IMR-90 (cell line): ENCODE measurements around the gene BSPRY. TPM values are rescaled to one million over a fixed set of nuclear protein-coding genes. Genes with fewer than 3 reads are reported as not detected.

Experiments
- ATAC-seq: fragments of 200-7000 bp; cut with Tn5 transposase; 2 replicates; pipeline ENCODE4 v1.9.1; 2020; ENCODE audit warnings: low read depth, mild to moderate bottlenecking, moderate library complexity
- BruUV-seq: library from RNA; stranded (reverse); fragments of 400-500 nt; replicated peaks from 2 replicates; lab custom pipeline; 2021; lab: Mats Ljungman, UMichigan
- CTCF ChIA-PET: fragments of 300-600 bp; formaldehyde crosslinking; extraction: SDS; loops from one replicate; lab custom pipeline; 2021; ENCODE audit warnings: antibody characterized with exemption; lab: Yijun Ruan, JAX
- POLR2A ChIA-PET: fragments of 300-600 bp; sonication (Branson Sonifier 250); formaldehyde crosslinking; loops from one replicate; lab custom pipeline; 2022; ENCODE audit warnings: antibody characterized with exemption; ENCODE audit not compliant: unreplicated experiment; lab: Charles Lee
- DNase-seq: peaks from one replicate; pipeline ENCODE4 v3.0.0; 2013
- H2AFZ ChIP-seq: replicated peaks from 2 replicates; pipeline ENCODE3; 2013; ENCODE audit warnings: low read length, mild to moderate bottlenecking; ENCODE audit not compliant: poor library complexity
- H2AK5ac ChIP-seq: 2 replicates; pipeline ENCODE4 v1.6.1; 2013; ENCODE audit warnings: low read depth, low read length, inconsistent platforms
- H2AK9ac ChIP-seq: replicated peaks from 2 replicates; pipeline ENCODE3; 2013; ENCODE audit warnings: mild to moderate bottlenecking, low read depth, low read length, moderate library complexity; ENCODE audit not compliant: poor library complexity
- H2BK120ac ChIP-seq: 2 replicates; pipeline ENCODE4 v1.6.1; 2013; ENCODE audit warnings: low read depth, low read length, inconsistent platforms
- H2BK15ac ChIP-seq: 3 replicates; pipeline ENCODE4 v1.6.1; 2013; ENCODE audit warnings: low read depth, low read length, inconsistent platforms
- H2BK20ac ChIP-seq: 2 replicates; pipeline ENCODE4 v1.6.1; 2013; ENCODE audit warnings: low read depth, mild to moderate bottlenecking, inconsistent platforms, low read length, moderate library complexity
- H2BK5ac ChIP-seq: 2 replicates; pipeline ENCODE4 v1.6.1; 2013; ENCODE audit warnings: mild to moderate bottlenecking, low read depth, low read length, inconsistent platforms; ENCODE audit not compliant: poor library complexity, severe bottlenecking
- H3K14ac ChIP-seq: replicated peaks from 2 replicates; pipeline ENCODE4 v1.6.1; 2013; ENCODE audit warnings: low read depth, low read length, inconsistent platforms
- H3K18ac ChIP-seq: 2 replicates; pipeline ENCODE4 v1.6.1; 2013; ENCODE audit warnings: low read depth, low read length, control low read depth
- H3K23ac ChIP-seq: 2 replicates; pipeline ENCODE4 v1.6.1; 2013; ENCODE audit warnings: low read depth, low read length, inconsistent platforms
- H3K27ac ChIP-seq: 2 replicates; pipeline ENCODE4 v1.5.1; 2013; ENCODE audit warnings: mild to moderate bottlenecking, control low read depth, low read length; ENCODE audit not compliant: insufficient read depth
- H3K27me3 ChIP-seq: 2 replicates; pipeline ENCODE4 v1.6.1; 2013; ENCODE audit warnings: low read length; ENCODE audit not compliant: control insufficient read depth, insufficient read depth
- H3K36me3 ChIP-seq: 2 replicates; pipeline ENCODE4 v1.6.1; 2013; ENCODE audit warnings: low read length, mixed read lengths; ENCODE audit not compliant: control insufficient read depth, insufficient read depth
- H3K4ac ChIP-seq: 2 replicates; pipeline ENCODE4 v1.6.1; 2013; ENCODE audit warnings: low read depth, low read length, inconsistent platforms
- H3K4me1 ChIP-seq: 2 replicates; pipeline ENCODE4 v1.6.1; 2013; ENCODE audit warnings: low read length, mixed read lengths; ENCODE audit not compliant: control insufficient read depth, insufficient read depth
- H3K4me2 ChIP-seq: 2 replicates; pipeline ENCODE4 v1.6.1; 2013; ENCODE audit warnings: low read depth, mild to moderate bottlenecking, control low read depth, low read length, moderate library complexity
- H3K4me3 ChIP-seq: 2 replicates; pipeline ENCODE4 v1.5.1; 2013; ENCODE audit warnings: low read depth, mild to moderate bottlenecking, control low read depth, low read length, moderate library complexity; ENCODE audit not compliant: insufficient read depth
- H3K56ac ChIP-seq: 2 replicates; pipeline ENCODE4 v1.6.1; 2013; ENCODE audit warnings: low read length, inconsistent platforms; ENCODE audit not compliant: insufficient read depth; ENCODE audit errors: extremely low read depth
- H3K79me1 ChIP-seq, 2 experiments: 2 replicates each; pipeline ENCODE4 v1.6.1; 2013; ENCODE audit warnings: low read length in 2 of 2, inconsistent platforms in 1 of 2, low read depth in 1 of 2
- H3K9ac ChIP-seq: 2 replicates; pipeline ENCODE4 v1.6.1; 2013; ENCODE audit warnings: low read depth, low read length, control low read depth
- H3K9me1 ChIP-seq: 2 replicates; pipeline ENCODE4 v1.6.1; 2013; ENCODE audit warnings: low read length, inconsistent platforms; ENCODE audit not compliant: insufficient read depth
- H3K9me3 ChIP-seq: 2 replicates; pipeline ENCODE4 v1.6.1; 2013; ENCODE audit warnings: low read length; ENCODE audit not compliant: control insufficient read depth, insufficient read depth
- H4K20me1 ChIP-seq: 2 replicates; pipeline ENCODE4 v1.6.1; 2013; ENCODE audit warnings: low read length, inconsistent platforms; ENCODE audit not compliant: insufficient read depth
- H4K5ac ChIP-seq: 2 replicates; pipeline ENCODE4 v1.6.1; 2013; ENCODE audit warnings: mild to moderate bottlenecking, low read depth, low read length, control low read depth
- H4K8ac ChIP-seq, 2 experiments: 2 replicates each; pipeline ENCODE4 v1.6.1; 2013; ENCODE audit warnings: low read depth in 2 of 2, low read length in 2 of 2, control low read depth in 1 of 2, inconsistent platforms in 1 of 2
- H4K91ac ChIP-seq: 2 replicates; pipeline ENCODE4 v1.6.1; 2013; ENCODE audit warnings: low read depth, low read length, inconsistent platforms; ENCODE audit not compliant: insufficient read depth
- CHD1 ChIP-seq: IDR thresholded peaks from 2 replicates; pipeline ENCODE4 v1.6.1; 2012; ENCODE audit warnings: low read depth, low read length, improper control_type of control experiment
- MAFK ChIP-seq: IDR thresholded peaks from 2 replicates; pipeline ENCODE4 v1.6.1; 2012; ENCODE audit warnings: low read depth, low read length, improper control_type of control experiment
- MAZ ChIP-seq: IDR thresholded peaks from 2 replicates; pipeline ENCODE4 v1.6.1; 2012; ENCODE audit warnings: low read depth, mild to moderate bottlenecking, low read length, improper control_type of control experiment, moderate library complexity, borderline replicate concordance
- RAD21 ChIP-seq: IDR thresholded peaks from 2 replicates; pipeline ENCODE4 v1.6.1; 2012; ENCODE audit warnings: low read length, improper control_type of control experiment
- RCOR1 ChIP-seq: IDR thresholded peaks from 2 replicates; pipeline ENCODE4 v1.6.1; 2012; ENCODE audit warnings: mild to moderate bottlenecking, low read length, improper control_type of control experiment; ENCODE audit not compliant: insufficient replicate concordance
- WGBS, 2 experiments: methylation state at CpG; one replicate each; pipeline versions ENCODE4 v1.1.5 to v1.1.7; 2013; ENCODE audit warnings: missing lambda C conversion rate in 2 of 2; ENCODE audit not compliant: insufficient read length in 1 of 2; ENCODE audit errors: extremely low coverage in 2 of 2; 5-methylcytosine and 5-hydroxymethylcytosine counted together
- dilution Hi-C: fragments of 300-500 bp; cut with HindIII; formaldehyde crosslinking; loops from one replicate; pipeline ENCODE4 v1.14.3; 2018; ENCODE audit warnings: low sequenced_read_pairs; ENCODE audit not compliant: unreplicated experiment
- in situ Hi-C: fragments of 300-500 bp; cut with MboI; formaldehyde crosslinking; loops from 3 replicates; pipeline ENCODE4 v1.14.3; 2019; ENCODE audit warnings: low sequenced_read_pairs, inconsistent platforms, mixed read lengths
- intact Hi-C: fragments of 100-400 bp; cut with micrococcal nuclease; formaldehyde crosslinking; loops from 2 replicates; pipeline ENCODE4 v1.10.0; 2022
- polyA plus RNA-seq, 3 experiments: library from polyadenylated mRNA; depleted of rRNA; stranded (reverse); fragments of >200 nt; gene quantifications; 2 replicates each; pipeline ENCODE4 v1.2.3, GENCODE V29; 2012; ENCODE audit warnings: low replicate concordance in 1 of 3
- total RNA-seq: library from RNA; depleted of rRNA; stranded (reverse); fragments of >200 nt; gene quantifications from 2 replicates; pipeline ENCODE4 v1.2.3, GENCODE V29; 2012

BSPRY gene
- total and polyA plus RNA-seq, 2 of the 4 experiments (the other 2 are of a cell fraction): not detected

DNA sequence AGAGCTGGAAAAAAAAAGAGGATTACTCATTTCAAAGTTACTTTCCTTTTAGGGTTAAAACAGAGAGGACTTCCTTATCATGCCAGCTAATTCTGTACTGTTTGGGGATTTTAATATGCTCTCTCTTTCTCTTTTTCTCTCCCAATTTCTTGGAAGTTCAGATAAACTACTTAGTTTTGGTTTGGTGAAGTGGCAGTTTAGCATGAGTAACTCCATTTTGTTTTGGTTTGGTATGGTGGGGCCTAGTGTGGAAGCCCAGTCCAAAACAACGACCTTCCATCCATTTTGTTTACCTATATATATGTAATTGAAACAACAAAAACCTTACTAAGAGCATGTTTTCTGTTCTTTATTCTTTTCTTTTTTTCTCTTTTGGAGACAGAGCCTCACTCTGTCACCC is 3.7 kb upstream of the BSPRY start:
- Histone ChIP-seq H3K79me1 (no peaks in the 10 kb centered on the region), H2BK5ac (no peak overlapping the region), H3K36me3 (no peaks in the 10 kb centered on the region), H3K4ac (no peak overlapping the region), H3K18ac (no peak overlapping the region), H3K4me3 (no peak overlapping the region), H2AFZ (no peak overlapping the region), H3K27me3 (peaks cover 35% of the 10 kb centered on the region), H2BK20ac (no peak overlapping the region), H4K20me1 (no peaks in the 10 kb centered on the region), H3K9ac (no peak overlapping the region), H3K9me1 (peaks cover 6% of the 10 kb centered on the region; the same call in 1 of the 2 replicates), H3K27ac (no peak overlapping the region), H2AK9ac (no peak overlapping the region), H3K14ac (no peak overlapping the region), H4K91ac (no peak overlapping the region), H3K56ac (no peak overlapping the region), H2AK5ac (no peak overlapping the region), H3K9me3 (no peaks in the 10 kb centered on the region), H3K4me1 (no peaks in the 10 kb centered on the region), H2BK120ac (no peak overlapping the region), H4K8ac (no peak overlapping the region), H2BK15ac (no peak overlapping the region), H3K4me2 (no peak overlapping the region), H3K23ac (no peak overlapping the region), H4K5ac (no peak overlapping the region)
- intact Hi-C loops: no loop called here
- no peak for ATAC-seq
- in situ Hi-C loops: no loop called here
- ChIA-PET POLR2A (no interaction called here), CTCF (no interaction called here)
- no CpG with 5 or more reads among the region's 1 CpG for WGBS, 2 experiments
- dilution Hi-C loops: no loop called here
- no peak for DNase-seq
- BruUV-seq: no TSS peak
- no peak for TF ChIP-seq MAZ
- TF ChIP-seq MAFK: no peak
- no peak for TF ChIP-seq CHD1
- TF ChIP-seq RCOR1: no peak
- TF ChIP-seq RAD21: no peak
